Aorta (tissue), 5 donors: ENCODE data around the gene BCL2L12. TPM values are rescaled to one million over a fixed set of nuclear protein-coding genes. Genes with fewer than 3 reads are reported as not detected.

Source experiments
- ATAC-seq: fragments of 200-7000 bp; cut with Tn5 transposase; one replicate; pipeline ENCODE4 v1.9.1; 2022; ENCODE audit warnings: moderate library complexity; ENCODE audit not compliant: low FRiP score
- DNase-seq, 2 donors: peaks; one replicate each; pipeline ENCODE4 v3.0.0-alpha.2; 2020
- H3K27ac ChIP-seq, 2 donors: one replicate each; pipeline ENCODE4 v1.5.1; 2013; ENCODE audit warnings: low read length in 2 of 2, mild to moderate bottlenecking in 2 of 2, moderate library complexity in 2 of 2, control low read depth in 1 of 2, inconsistent platforms in 1 of 2, low read depth in 1 of 2
- H3K27me3 ChIP-seq, 2 donors: one replicate each; pipeline ENCODE4 v1.6.1; 2013; ENCODE audit warnings: control low read depth in 1 of 2, low read length in 1 of 2, mild to moderate bottlenecking in 1 of 2, moderate library complexity in 1 of 2; ENCODE audit not compliant: insufficient read depth in 2 of 2, control insufficient read depth in 1 of 2
- H3K36me3 ChIP-seq, 2 donors: one replicate each; pipeline ENCODE4 v1.6.1; 2013; ENCODE audit warnings: control low read depth in 1 of 2, low read length in 1 of 2, mild to moderate bottlenecking in 1 of 2; ENCODE audit not compliant: insufficient read depth in 2 of 2, control insufficient read depth in 1 of 2
- H3K4me1 ChIP-seq, 2 donors: one replicate each; pipeline ENCODE4 v1.6.1; 2013; ENCODE audit warnings: low read length in 2 of 2, control low read depth in 1 of 2, mild to moderate bottlenecking in 1 of 2, moderate library complexity in 1 of 2; ENCODE audit not compliant: insufficient read depth in 2 of 2, control insufficient read depth in 1 of 2
- H3K4me3 ChIP-seq, 2 donors: one replicate each; pipeline ENCODE4 v1.5.1; 2013; ENCODE audit warnings: low read length in 2 of 2, control low read depth in 1 of 2, mild to moderate bottlenecking in 1 of 2
- H3K9me3 ChIP-seq: one replicate; pipeline ENCODE4 v1.6.1; 2013; ENCODE audit warnings: mild to moderate bottlenecking, low read length; ENCODE audit not compliant: control insufficient read depth
- WGBS, 2 donors: extraction: QIAGEN DNeasy Blood & Tissue Kit; methylation state at CpG; one replicate each; pipeline ENCODE4 v1.1.7; 2013; 5-methylcytosine and 5-hydroxymethylcytosine counted together
- intact Hi-C, 2 donors: fragments of 100-400 bp; cut with DNase I; formaldehyde crosslinking; loops; one replicate each; pipeline versions ENCODE4 v1.14.2 to v1.15.0; 2022
- polyA plus RNA-seq, 2 donors: library from polyadenylated mRNA; stranded (reverse); fragments of 200-250 nt; gene quantifications; one replicate each; pipeline ENCODE4 v1.2.3, GENCODE V29; 2013
- total RNA-seq, 2 donors: library from RNA; stranded (reverse); fragmentation: NEBNext Ultra II Directional; extraction: Animal tissue kit (Norgen Biotek cat#: 25700); gene quantifications; one replicate each; pipeline ENCODE4 v1.2.1, GENCODE V29; 2021
- donor health status: healthy with polysubstance abuse.
- donor health status: Bipolar disorder and iron deficiency.
- donor health status: DM: no; HTN: no; CAD: no.
- donor health status: DM: no; HTN: no; CAD: no.
- donor health status: DM: yes; HTN: yes; CAD: no.

BCL2L12 gene
- total and polyA plus RNA-seq, 4 donors = 5.8 to 16.4 (median 12.0) TPM

GRCh38 chr19:49640113-49640898, 25.4 kb upstream of the BCL2L12 start, which contains the start of gene RRAS:
Gene RRAS (minus strand): TSS chr19:49640143. CDS start chr19:49640098, 45 bp downstream.
- ATAC-seq (peak; percentile 90), DNase-seq (peak; percentile 99 to 100)
- intact Hi-C loops = no loop called here
- Histone ChIP-seq H3K9me3 (no peaks in the 10 kb centered on the region), H3K4me3 (peak within 1 kb of the TSS; percentile 69 to 71), H3K27me3 (no peaks in the 10 kb centered on the region), H3K27ac (peak within 1 kb of the TSS; percentile 96 to 100), H3K36me3 (no peaks in the 10 kb centered on the region), H3K4me1 (no peaks in the 10 kb centered on the region)
- 0% methylated on average over 50 to 51 of the region's 51 CpGs for WGBS, 2 donors

GRCh38 chr19:49641688-49642491, 23.8 kb upstream of the BCL2L12 start, which contains the start of gene SCAF1:
Gene SCAF1 (plus strand): TSS chr19:49642209. CDS start chr19:49645027, 2,818 bp downstream.
- H3K27me3 ChIP-seq = no peaks in the 10 kb centered on the region
- peak within 1 kb of the TSS; percentile 74 to 95 for H3K4me3 ChIP-seq
- peaks cover 0 to 1% of the 10 kb centered on the region in 2 donors for H3K36me3 ChIP-seq
- H3K9me3 ChIP-seq = no peaks in the 10 kb centered on the region
- intact Hi-C loops = no loop called here
- DNase-seq (peak; percentile 100), ATAC-seq (peak; percentile 92)
- WGBS, 2 donors = 1% methylated on average over 68 to 87 of the region's 87 CpGs
- no peaks in the 10 kb centered on the region for H3K4me1 ChIP-seq
- peak within 1 kb of the TSS; percentile 96 to 100 for H3K27ac ChIP-seq

- WGBS, 2 donors = 3% methylated on average over 5 of the region's 5 CpGs
- intact Hi-C loops = no loop called here
- Histone ChIP-seq H3K4me1 (no peaks in the 10 kb centered on the region), H3K27me3 (no peaks in the 10 kb centered on the region), H3K9me3 (no peaks in the 10 kb centered on the region), H3K27ac (peak overlapping the region; percentile 55 to 78), H3K4me3 (peak overlapping the region; percentile 74 to 95), H3K36me3 (peaks cover 0 to 1% of the 10 kb centered on the region in 2 donors)
- DNase-seq (peak in 1 of 2 donors; percentile 65), ATAC-seq (no peak)
Observed at GRCh38 chr19:49642492-49643035, 23.2 kb upstream of the BCL2L12 start.

- Histone ChIP-seq H3K4me1 (no peaks in the 10 kb centered on the region), H3K4me3 (no peak overlapping the region), H3K27ac (no peak overlapping the region), H3K36me3 (peaks cover 0 to 1% of the 10 kb centered on the region in 2 donors), H3K9me3 (no peaks in the 10 kb centered on the region), H3K27me3 (no peaks in the 10 kb centered on the region)
- 75 to 76% methylated on average over 2 of the region's 2 CpGs for WGBS, 2 donors
- ATAC-seq (no peak), DNase-seq (no peak)
- intact Hi-C loops = no loop called here
Observed at GRCh38 chr19:49643466-49643865, 22.3 kb upstream of the BCL2L12 start.

GRCh38 chr19:49645592-49645991, 20.1 kb upstream of the BCL2L12 start:
- DNase-seq (no peak), ATAC-seq (no peak)
- no peaks in the 10 kb centered on the region for H3K9me3 ChIP-seq
- no peak overlapping the region for H3K27ac ChIP-seq
- intact Hi-C loops = no loop called here
- H3K36me3 ChIP-seq = peaks cover 0 to 1% of the 10 kb centered on the region in 2 donors
- 86 to 89% methylated on average over 11 of the region's 11 CpGs for WGBS, 2 donors
- H3K27me3 ChIP-seq = no peaks in the 10 kb centered on the region
- no peak overlapping the region for H3K4me3 ChIP-seq
- H3K4me1 ChIP-seq = no peaks in the 10 kb centered on the region

- Histone ChIP-seq H3K27ac (no peak overlapping the region), H3K36me3 (peaks cover 0 to 1% of the 10 kb centered on the region in 2 donors), H3K4me3 (no peak overlapping the region), H3K9me3 (no peaks in the 10 kb centered on the region), H3K4me1 (no peaks in the 10 kb centered on the region), H3K27me3 (no peaks in the 10 kb centered on the region)
- intact Hi-C loops = no loop called here
- DNase-seq (no peak), ATAC-seq (no peak)
- 89% methylated on average over 13 of the region's 13 CpGs for WGBS, 2 donors
Observed at GRCh38 chr19:49645995-49646394, 19.7 kb upstream of the BCL2L12 start.

- Histone ChIP-seq H3K27me3 (no peaks in the 10 kb centered on the region), H3K9me3 (no peaks in the 10 kb centered on the region), H3K4me1 (no peaks in the 10 kb centered on the region), H3K4me3 (no peak overlapping the region), H3K27ac (no peak overlapping the region), H3K36me3 (peaks cover 0 to 1% of the 10 kb centered on the region in 2 donors)
- intact Hi-C loops = no loop called here
- DNase-seq = peak in 1 of 2 donors; percentile 64
- WGBS, 2 donors = 87 to 88% methylated on average over 17 of the region's 17 CpGs
- ATAC-seq = no peak
Observed at GRCh38 chr19:49646586-49646985, 19.1 kb upstream of the BCL2L12 start.

- H3K9me3 ChIP-seq = no peaks in the 10 kb centered on the region
- WGBS, 2 donors = 94 to 95% methylated on average over 71 to 72 of the region's 72 CpGs
- peaks cover 0 to 1% of the 10 kb centered on the region in 2 donors for H3K36me3 ChIP-seq
- ATAC-seq (no peak), DNase-seq (peak in 1 of 2 donors; percentile 77)
- H3K4me1 ChIP-seq = no peaks in the 10 kb centered on the region
- H3K27me3 ChIP-seq = no peaks in the 10 kb centered on the region
- H3K27ac ChIP-seq = no peak overlapping the region
- intact Hi-C loops = no loop called here
- H3K4me3 ChIP-seq = no peak overlapping the region
Observed at GRCh38 chr19:49651029-49651819, 14.5 kb upstream of the BCL2L12 start.
